Measurements from ENCODE around the gene STIMATE.

- no peak for TF ChIP-seq CTCF (IDR thresholded peaks at IDR 0.05)
- TF ChIP-seq POLR2A (IDR thresholded peaks at IDR 0.05) = no peak
These were observed 34.0 kb upstream of the STIMATE start for GRCh38 chr3:52931328-52931727.
